ENCODE data around the gene FMNL2. TPM values are rescaled to one million over a fixed set of nuclear protein-coding genes. Genes with fewer than 3 reads are reported as not detected.

The FMNL2 gene
- total RNA-seq, 1 experiment from 2014 or later = 28.1 TPM

- BruUV-seq (replicated peaks) = no TSS peak
- H3K27ac ChIP-seq (ENCODE audit: low read depth, low read length) = no peak overlapping the region
- H3K4me1 ChIP-seq (ENCODE audit: control insufficient read depth in 1 of 2, insufficient read depth in 2 of 2, low read length in 2 of 2) = no peaks in the 10 kb centered on the region
- intact Hi-C loops (cut with micrococcal nuclease) = no loop called here
- H3K9ac ChIP-seq (ENCODE audit: low read length) = no peak overlapping the region
- ATAC-seq (no peak), DNase-seq (ENCODE audit: low read depth, low spot score) (no peak)
- no peak overlapping the region for H3K4me3 ChIP-seq (replicated peaks in 1 of 2; ENCODE audit: low read depth in 1 of 2, low read length in 2 of 2)
- H4K20me1 ChIP-seq (ENCODE audit: insufficient read depth) = no peaks in the 10 kb centered on the region
- no peaks in the 10 kb centered on the region for H3K9me3 ChIP-seq (ENCODE audit: control insufficient read depth in 1 of 2, insufficient read depth in 1 of 2, low read depth in 1 of 2, low read length in 2 of 2)
- H3K79me2 ChIP-seq (ENCODE audit: insufficient read depth, low read length) = no peaks in the 10 kb centered on the region
- TF ChIP-seq FOSL1 (IDR thresholded peaks at IDR 0.05; ENCODE audit: low read depth) (no peak), SRF (IDR thresholded peaks at IDR 0.05; ENCODE audit: low read depth) (no peak), ZBTB33 (IDR thresholded peaks at IDR 0.05; ENCODE audit: extremely low read depth, insufficient replicate concordance, low read length) (no peak), ZFX (IDR thresholded peaks at IDR 0.05) (no peak), JUND (IDR thresholded peaks at IDR 0.05) (no peak), POLR2A (IDR thresholded peaks at IDR 0.05; ENCODE audit: borderline replicate concordance, extremely low read depth, insufficient read depth, insufficient read length) (no peak), EZH2 (IDR thresholded peaks at IDR 0.05) (no peak), ELF1 (IDR thresholded peaks at IDR 0.05; ENCODE audit: borderline replicate concordance, low read depth) (no peak), ZNF274 (IDR thresholded peaks at IDR 0.05; ENCODE audit: low read depth, low read length) (no peak), SP1 (IDR thresholded peaks at IDR 0.05; ENCODE audit: low read depth) (no peak)
- no peak overlapping the region for H2AFZ ChIP-seq (ENCODE audit: low read depth, low read length, poor library complexity, severe bottlenecking)
- ChIA-PET RAD21 (ENCODE audit: low non-redundant PET in 1 of 2, low total read pairs in 2 of 2, uncharacterized antibody in 2 of 2, unreplicated experiment in 2 of 2) (no interaction called here), POLR2A (no interaction called here), CTCF (interaction anchor here (0.6 to 1.8 kb wide), 2 partner anchors 17 to 30 kb away, joined by 3 to 8 read pairs; no protein-coding TSS in a partner anchor)
- no peaks in the 10 kb centered on the region for H3K27me3 ChIP-seq (ENCODE audit: insufficient read depth, low read length)
- peaks cover 4 to 5% of the 10 kb centered on the region in 2 experiments; a peak in 2 of 4 replicates for H3K36me3 ChIP-seq (ENCODE audit: control insufficient read depth in 1 of 2, insufficient read depth in 2 of 2, low read length in 2 of 2)
- no peaks in the 10 kb centered on the region for H3K9me2 ChIP-seq (ENCODE audit: insufficient read depth)
- H3K4me2 ChIP-seq (ENCODE audit: low read length) = no peak overlapping the region
Measured at GRCh38 chr2:152618193-152618564, 283.2 kb downstream of the FMNL2 start.

- Histone ChIP-seq H3K9ac (ENCODE audit: low read length) (no peak overlapping the region), H3K9me2 (ENCODE audit: insufficient read depth) (no peaks in the 10 kb centered on the region), H3K4me1 (ENCODE audit: control insufficient read depth in 1 of 2, insufficient read depth in 2 of 2, low read length in 2 of 2) (no peaks in the 10 kb centered on the region), H3K79me2 (ENCODE audit: insufficient read depth, low read length) (no peaks in the 10 kb centered on the region), H4K20me1 (ENCODE audit: insufficient read depth) (no peaks in the 10 kb centered on the region), H3K36me3 (ENCODE audit: control insufficient read depth in 1 of 2, insufficient read depth in 2 of 2, low read length in 2 of 2) (peaks cover 2 to 4% of the 10 kb centered on the region in 2 experiments; a peak in 2 of 4 replicates), H3K4me2 (ENCODE audit: low read length) (no peak overlapping the region), H3K4me3 (replicated peaks in 1 of 2; ENCODE audit: low read depth in 1 of 2, low read length in 2 of 2) (no peak overlapping the region), H3K9me3 (ENCODE audit: control insufficient read depth in 1 of 2, insufficient read depth in 1 of 2, low read depth in 1 of 2, low read length in 2 of 2) (no peaks in the 10 kb centered on the region), H3K27ac (ENCODE audit: low read depth, low read length) (no peak overlapping the region), H3K27me3 (ENCODE audit: insufficient read depth, low read length) (no peaks in the 10 kb centered on the region), H2AFZ (ENCODE audit: low read depth, low read length, poor library complexity, severe bottlenecking) (no peak overlapping the region)
- TF ChIP-seq SIN3A (IDR thresholded peaks at IDR 0.05; ENCODE audit: low read depth) (no peak), ZNF274 (IDR thresholded peaks at IDR 0.05; ENCODE audit: low read depth, low read length) (no peak), POLR2A (IDR thresholded peaks at IDR 0.05; ENCODE audit: borderline replicate concordance, extremely low read depth, insufficient read depth, insufficient read length) (no peak), YY1 (IDR thresholded peaks at IDR 0.05; ENCODE audit: extremely low read depth, insufficient replicate concordance, low read depth, low read length) (no peak), EZH2phosphoT487 (IDR thresholded peaks at IDR 0.05; ENCODE audit: borderline replicate concordance) (no peak)
- ChIA-PET POLR2A (no interaction called here), RAD21 (ENCODE audit: low non-redundant PET in 1 of 2, low total read pairs in 2 of 2, uncharacterized antibody in 2 of 2, unreplicated experiment in 2 of 2) (no interaction called here), CTCF (no interaction called here)
- no peak for DNase-seq (ENCODE audit: low read depth, low spot score)
- no TSS peak for BruUV-seq (replicated peaks)
- intact Hi-C loops (cut with micrococcal nuclease) = loop anchor here (10.0 kb wide), 1 partner anchor 285 kb away; the partner anchor contains the start of gene FMNL2
- no peak for ATAC-seq
Measured at GRCh38 chr2:152620208-152620607, 285.2 kb downstream of the FMNL2 start.

All from HCT116 (cell line).